ENCODE data around the gene BUD13.

BUD13 gene

DNA sequence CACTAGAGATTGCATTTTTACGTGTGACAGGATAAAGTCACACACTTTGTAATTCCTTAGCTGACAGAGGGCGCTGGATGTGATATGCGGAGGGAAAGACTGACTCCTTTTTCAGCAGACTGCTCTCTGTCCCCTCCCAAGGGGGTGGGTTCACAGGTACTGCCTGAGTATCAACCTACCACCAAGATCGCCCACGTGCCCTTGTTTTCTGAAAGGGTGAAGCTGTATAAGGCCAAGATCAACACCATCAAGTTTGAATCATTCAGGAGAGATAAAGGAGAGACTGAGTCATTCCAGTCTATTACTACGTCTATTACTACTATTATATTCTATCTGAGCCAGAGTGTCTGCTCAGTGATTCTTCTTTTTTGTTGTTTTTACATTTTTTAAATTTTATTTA lies 30.7 kb downstream of the BUD13 start:
- no peak for DNase-seq

DNA sequence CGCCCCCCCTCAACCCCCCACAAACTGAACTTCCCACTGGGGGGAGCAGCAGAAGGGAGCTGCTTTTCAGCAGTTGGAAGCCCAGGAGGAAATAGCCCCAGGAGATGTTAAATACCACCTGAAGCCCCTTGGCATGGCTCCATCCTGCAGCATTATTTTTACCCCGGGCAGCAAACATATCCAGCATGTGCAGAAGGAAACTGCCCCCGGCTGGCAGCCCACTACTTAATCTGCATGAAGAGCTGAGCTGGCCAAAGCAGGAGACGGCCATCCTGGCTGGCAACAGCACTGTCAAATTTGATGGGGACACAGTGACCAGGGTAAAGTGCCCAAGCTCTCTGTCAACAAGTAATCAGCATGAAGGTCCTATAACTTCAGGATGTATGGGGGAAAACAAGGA lies 32.0 kb downstream of the BUD13 start:
- no peak for DNase-seq

DNA sequence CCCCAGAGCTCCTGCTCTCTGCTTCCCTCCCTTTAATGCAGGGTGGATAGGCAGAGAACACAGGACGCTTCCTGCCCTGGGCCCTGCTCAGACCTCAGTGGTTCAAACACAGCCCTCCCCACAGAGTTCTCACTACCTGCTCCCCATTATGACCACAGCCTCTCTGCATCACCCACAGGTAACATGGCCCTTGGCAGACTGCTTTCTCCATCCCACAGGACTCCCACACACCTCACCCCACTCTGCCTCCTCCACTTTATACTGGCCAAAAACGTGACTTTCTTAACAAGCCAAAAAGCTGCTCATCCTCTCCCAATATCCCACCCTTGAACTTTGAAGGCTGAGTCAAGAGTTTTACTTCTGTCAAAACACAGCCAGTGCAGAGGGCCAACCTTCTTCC lies 33.8 kb downstream of the BUD13 start:
- DNase-seq: no peak

DNA sequence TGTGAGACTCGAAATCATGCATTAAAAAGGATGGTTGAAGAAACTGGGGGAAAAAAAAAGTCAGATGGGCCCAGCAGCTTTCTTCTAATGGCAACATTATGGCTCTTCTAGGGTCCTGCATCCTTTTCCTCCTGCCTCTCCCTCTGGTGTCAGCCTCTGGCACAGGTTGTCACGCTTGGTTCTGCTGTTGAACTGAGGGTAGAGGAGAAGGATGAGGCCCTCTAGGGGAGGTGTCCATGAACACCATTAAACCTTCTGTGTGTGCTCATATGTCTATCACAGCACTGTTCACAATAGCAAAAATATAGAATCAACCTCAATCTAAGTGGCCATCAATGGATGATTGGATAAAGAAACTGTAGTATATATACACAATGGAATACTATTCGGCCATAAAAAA lies 36.0 kb downstream of the BUD13 start:
- no peak for DNase-seq

DNA sequence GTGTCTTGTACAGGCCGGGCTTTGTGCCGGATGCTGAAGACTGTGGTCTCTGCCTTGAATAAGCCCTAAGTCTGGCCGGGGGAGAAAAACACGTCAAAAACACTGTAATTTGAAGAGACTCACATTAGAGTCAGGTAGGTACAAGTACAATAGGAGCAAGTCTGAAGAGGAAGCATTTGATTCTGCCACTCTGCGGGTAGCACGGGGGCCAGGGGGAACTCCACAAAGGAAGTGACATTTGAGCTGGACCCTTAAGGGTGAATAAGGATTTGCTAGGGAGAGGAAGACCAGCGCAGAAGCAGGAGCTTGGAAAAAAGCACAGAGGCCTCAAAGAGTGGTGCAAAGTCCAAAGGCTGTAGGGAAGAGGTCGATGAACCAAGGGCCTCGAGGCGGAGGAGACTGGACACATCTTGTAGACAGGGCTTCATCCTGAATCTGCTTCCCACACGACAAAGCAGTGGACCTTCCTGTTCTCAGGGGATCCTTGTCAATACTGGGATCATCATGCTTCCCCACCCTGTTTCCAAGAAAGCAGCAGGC lies 38.7 kb downstream of the BUD13 start:
- no peak for DNase-seq

DNA sequence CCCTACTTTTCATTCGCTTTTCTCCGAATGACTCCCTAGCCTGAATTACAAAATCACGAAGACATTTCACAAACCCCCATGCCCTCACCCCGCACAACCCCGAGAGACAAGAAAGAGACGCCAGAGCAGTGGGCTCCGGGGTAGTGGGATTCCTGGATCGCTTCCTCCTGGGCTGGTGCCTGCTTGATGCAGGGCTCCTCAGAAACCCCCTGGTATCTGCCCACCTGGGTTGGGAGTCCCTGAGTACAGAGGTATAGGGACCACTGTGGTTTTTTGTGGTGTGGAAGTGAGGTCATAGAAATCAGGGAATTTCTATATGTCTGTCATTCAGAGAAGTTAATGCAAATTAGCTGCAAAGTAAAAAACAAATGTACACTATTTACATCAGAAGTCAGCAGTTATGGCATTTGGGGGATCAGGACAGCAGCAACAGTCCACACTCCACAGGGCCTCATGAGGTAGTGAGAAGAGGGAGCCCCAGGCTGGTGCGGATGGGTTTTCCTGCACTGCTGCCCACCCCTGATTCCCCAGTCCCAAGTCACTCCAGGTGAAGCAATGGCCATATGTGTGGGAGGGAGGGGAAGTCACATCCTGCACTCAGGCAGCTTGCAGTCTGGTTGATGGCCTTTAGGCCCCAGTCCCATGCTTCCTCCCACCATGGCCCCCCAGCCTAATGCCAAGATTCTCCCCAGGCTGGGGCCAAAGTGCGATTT lies 39.6 kb downstream of the BUD13 start:
- DNase-seq: no peak

DNA sequence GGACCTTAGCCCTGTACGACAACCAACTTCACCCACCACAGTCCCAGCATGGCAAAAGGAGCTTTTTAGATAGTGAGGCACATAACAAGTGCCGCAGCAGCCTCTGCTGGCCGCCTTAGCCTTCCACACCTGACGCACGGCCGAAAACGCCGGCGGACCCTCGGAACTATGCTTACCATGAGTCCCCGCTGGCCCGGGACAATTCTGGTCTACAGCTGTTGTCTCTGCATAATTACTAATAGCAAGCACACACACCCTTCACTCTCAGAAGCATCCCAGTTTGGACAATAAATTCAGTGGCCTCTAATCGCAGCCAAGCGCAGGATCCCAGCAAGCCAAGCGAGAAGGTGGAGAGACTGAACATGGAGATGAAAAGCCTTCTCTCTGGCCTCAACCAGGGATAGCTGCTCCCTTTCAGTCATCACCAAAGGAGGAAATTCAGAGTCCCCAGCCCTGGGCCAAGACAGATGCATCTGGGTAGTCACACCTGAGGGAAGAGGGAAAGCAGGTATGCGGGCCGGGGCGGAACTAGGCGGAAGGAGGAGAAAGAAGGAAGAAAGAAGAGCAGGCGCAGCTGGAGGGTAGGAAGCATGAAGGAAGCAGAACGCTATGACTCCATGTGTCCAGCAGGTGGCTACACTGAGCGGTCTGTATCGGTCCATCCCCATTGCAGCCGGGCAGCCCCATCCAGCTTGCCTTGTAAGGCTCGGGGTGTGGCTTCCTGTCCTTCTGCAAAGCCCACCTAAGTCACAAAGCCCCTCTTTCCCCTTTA lies 40.3 kb downstream of the BUD13 start:
- DNase-seq: peak; percentile 68

DNA sequence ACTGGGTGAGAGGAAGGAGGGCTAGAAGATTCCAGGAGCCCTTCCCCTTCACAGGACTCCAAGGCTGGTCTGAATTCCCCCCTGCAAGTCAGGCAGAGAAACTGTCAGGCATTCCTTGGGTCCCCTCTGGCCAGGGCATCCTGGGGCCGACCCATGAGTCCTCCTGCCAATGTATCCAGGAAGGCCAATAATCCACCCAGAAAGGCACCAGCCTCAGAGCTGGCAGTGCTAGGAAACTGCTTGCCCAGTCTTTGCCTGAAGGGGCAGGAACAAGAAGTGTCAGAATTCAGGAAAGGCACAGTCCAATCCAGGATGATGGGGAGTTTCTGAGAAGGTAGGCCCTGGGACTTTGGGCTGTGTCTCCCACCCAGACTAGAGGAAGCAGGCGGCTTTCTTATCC lies 41.0 kb downstream of the BUD13 start:
- DNase-seq: no peak

DNA sequence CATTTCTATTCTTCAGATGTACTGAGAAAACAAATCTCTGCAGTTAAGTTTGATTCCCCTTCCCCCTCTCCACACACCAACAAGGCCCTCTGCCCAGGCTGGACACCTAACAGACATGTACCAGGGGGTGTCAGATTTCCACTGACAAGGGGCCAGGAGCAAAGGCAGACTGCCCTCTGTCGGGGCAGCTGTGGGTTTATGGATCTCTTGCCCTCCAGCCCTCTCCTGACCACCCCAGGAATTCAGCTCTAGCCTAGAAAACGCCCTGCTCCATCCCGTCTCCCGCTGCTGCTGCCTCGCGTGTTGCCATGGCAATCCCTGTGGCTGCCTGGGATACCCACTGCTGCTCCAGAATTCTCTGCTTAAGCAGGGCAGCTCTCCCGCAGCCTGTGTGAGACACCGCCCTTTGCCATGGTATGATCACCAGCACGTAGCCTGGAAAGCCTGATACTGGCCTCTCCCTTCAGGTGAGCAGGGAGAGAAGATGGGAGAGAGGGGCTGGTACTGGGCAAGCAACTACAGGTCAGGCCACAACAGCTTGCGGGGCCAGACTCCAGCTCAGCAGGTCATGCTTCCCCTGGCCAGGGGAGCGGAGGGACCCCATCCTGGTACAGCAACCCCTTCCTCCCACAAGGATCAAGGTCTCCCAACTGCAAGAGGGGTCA lies 41.6 kb downstream of the BUD13 start:
- DNase-seq: peak; percentile 53

DNA sequence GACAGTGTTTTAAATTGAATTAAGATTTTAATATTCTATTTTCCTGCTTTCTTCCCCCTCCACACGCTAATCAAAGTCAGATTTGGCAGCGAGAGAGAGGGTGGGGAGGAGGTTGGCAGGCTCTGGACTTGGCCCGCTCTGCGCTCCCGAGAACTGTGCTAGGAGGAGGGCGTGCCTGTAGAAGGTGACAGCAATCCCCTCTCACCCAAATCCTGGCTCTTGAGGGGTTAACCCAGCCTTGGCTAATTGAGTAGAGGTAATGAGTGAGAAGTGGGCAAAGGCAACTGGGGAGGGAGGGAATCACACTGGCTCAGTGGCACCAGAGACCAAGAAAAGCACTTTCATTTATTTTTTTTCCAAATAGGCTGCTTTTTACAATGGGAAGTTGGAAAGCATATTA lies 42.2 kb downstream of the BUD13 start:
- no peak for DNase-seq

DNA sequence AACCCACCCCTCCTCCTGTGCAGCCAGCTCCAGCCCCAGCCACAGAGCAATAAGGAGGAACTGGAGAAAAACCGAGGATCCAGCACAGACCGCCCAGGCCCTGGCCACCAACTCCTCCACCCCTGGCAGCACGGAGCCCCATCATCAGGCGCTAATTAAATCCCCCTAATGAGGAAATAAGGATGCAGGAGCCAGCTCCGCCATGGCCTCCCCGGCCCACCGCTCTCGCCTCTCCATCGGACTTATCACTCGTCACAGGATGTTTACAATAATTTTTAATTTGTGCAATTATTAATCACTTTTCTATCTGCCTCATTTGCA lies 42.6 kb downstream of the BUD13 start:
- no peak for DNase-seq

DNA sequence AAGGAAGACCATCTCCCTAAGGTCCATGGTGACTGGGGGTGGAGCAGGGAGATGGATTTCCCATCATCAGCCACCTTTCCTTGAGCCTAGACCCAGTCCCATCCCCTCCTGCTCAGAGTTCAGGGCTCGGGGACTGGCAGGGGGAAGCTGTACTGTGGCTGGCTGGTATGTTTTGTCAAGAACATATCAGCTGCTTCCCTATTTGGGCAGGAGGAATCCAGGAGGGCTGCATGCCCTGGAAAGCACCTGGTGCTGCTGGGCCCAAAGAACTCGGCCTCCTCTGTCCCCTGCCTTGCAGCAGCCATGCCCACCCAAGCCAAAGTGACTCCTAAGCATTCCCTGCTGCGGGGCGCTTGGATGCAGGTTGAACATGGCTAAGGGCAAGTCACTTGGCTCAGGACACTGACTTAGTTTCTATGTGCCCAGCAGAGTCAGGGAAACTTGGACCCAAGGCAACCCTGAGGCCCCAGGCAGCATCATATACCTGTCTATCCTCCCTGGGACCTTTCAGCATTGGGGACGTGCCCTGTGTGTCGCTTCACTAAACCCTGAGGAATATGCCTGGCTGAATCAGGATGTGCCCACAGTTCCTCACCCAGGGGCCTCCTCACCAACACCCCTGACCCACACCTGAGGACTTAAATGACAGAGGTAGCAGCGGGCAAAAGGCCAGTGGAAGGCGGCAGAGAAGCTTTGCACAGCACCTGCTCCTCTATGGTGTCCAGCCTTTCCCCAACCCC lies 43.1 kb downstream of the BUD13 start:
- no peak for DNase-seq

DNA sequence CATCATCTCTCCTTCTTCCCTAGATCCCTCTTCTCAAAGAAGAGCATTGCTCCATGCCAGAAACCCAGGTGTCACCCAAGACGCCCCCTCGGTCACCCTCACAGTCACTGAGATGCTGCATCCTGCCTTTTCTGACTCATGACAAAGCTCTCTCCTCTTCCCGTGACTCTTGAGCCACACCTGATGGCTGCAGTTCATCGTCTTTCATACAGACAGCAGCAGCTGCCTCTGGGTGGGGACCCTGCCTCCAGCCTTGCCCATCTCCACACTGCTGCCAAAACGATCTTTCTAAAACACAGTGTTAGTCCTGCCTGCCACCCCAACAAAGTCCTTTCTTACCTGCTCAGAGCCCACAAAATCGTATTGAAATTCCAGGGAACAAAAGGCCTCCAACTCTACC lies 44.8 kb downstream of the BUD13 start:
- DNase-seq: no peak

DNA sequence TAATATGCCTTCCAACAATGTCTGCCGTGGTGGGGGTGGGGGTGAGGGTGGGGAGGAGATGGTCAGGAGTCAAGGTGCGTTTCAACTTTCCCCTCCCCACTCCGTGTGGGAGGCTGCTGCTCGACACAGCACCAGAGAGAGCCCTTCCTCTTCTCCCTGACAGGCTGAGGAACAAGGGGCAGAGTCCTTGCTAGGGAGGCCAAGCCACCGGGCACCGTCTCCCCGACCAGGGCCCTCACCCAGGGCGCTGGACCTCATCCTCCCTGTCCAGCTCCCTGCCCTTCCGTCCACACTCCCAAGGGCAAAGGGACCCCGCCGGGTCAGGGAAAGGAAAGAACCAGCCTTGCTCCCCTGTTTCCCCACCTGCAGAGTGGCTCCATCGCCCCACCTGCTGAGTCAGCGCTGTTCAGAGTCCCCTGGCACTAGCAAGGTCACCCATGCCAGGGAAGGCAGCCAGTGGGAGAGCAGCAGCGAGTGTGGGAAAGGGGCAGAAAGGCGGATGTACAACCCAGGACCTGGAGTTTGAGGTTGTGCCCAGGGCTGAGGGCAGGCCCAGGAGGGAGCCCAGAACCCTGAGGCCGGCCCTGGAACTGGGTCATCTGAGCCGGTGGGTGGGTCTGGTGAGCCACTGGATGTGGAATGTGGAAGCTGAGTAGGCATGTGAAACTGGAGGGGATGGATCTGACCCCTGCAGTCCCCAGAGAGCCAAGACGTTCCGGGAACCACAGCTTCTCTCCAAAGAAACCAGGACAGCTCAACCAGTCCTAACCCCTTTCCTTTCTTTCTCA lies 47.2 kb downstream of the BUD13 start:
- DNase-seq: no peak

DNA sequence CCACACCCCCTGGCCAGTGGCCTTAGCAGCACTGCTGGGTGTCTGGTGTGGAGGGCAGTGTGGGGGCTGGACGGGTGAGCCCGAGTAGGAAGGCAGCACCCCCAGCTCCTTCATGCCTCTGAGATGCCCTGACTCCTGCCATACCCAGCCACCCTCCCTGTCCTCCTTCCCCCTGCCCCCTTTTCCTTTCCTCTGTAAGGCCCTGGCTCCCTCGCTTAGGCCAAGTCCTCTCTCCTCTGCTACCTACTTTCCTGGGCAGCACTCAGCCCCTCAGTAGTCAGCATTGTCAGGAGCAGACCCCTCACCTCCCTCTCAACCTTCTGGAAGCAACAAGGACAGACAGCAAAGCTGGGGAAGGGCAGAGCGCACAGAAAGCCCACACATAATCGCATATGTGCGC lies 48.0 kb downstream of the BUD13 start:
- DNase-seq: no peak

DNA sequence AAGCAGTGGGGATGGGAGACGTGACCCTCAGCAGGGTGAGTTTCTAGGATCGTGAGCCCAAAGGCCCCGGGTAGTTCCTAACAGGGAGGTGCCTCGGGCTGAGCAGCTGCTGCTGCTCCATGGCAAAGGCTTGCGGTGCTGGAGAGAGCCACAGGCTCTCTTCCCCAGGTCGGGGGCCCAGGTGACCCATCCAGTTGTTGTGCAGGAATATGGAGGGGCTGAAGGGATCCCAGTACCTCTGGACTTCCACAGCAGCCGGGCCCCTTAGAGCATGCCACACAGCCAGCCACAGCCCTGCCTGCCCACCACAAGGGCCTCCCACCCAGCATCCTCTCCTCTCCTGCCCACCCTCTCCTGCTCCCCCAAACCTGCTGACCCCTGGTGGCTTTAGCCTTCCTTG lies 49.3 kb downstream of the BUD13 start:
- no peak for DNase-seq

DNA sequence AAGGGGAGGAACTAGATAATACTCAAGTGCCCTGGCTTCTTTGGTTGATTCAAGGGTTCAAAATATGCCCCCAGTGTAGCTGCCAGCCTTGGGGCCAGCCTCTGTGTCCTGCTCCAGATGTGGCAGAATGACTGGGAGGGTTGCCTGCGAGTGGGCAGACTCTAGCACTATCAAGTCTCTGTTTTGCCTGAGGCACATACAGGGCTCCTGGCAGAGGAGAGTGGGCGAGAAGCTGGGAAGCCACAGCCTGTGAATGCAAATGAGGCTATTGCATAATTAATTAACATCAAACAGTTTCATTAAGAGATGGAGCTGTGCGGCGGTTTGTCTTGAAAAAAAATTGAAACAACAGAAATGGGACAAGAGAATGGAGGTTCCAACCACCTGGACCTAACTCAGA lies 50.8 kb downstream of the BUD13 start:
- no peak for DNase-seq

DNA sequence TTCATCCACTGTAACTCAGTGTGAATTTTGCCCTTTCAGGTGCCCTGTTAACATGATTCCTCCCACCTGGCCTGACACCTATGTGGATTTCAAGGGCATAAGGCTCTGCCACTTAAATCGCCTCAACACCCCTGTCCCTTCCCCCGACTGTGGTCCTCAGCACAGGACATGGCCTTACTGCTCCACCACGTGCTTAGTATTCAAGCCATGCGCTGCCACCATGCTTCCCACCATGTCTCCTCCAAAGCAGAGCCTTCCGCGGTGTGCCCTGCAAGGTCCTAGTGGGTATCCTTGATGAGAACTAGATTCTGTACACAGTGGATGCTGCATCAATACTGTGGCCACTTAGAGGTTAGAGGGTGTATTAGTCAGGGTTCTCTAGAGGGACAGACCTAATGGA lies 51.9 kb downstream of the BUD13 start:
- DNase-seq: no peak

DNA sequence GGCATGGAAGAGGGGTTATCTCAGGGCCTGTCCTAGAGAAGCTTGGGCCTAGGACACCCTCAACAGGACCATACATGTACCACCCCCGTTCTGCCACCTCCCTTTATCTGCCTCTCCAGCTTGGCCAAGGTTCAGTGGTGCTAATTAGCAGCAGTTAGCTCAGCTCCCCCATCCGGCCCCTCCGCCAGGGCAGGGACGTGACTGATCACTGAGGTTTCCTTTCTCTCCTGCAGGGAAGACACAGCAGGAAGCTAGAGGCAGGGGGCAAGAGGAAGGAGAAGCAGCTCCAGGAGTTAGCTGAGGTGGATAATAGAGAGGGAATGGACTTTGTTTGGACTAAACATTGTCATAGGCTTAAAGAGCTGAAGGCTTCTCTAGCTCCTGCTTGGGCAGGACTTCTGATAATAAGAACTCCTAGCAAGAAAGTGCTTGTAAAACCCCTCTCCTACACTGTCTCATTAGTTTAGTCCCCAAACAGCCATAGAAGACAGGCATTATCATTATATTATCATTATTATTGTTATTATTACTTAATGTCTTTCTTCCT lies 53.8 kb downstream of the BUD13 start:
- DNase-seq: no peak

DNA sequence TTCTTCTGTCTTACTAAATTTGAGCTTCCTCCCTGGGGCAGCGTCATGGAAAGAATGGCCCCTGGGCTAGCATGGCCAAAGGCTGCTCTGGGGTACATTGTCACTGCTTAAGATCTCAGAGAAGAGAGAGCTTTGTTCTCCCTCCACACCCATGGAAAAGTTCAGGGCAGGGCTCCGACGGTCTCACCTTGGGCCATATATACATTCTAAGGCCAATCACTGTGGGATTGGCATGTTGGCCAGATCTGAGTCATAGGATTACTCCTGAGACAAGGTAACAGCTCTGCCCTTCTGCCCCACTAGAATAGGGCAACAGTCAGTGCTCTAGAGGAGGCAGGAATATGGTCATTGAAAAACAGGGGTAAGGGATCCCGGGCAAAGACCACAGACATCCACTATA lies 56.2 kb downstream of the BUD13 start:
- DNase-seq: no peak

DNA sequence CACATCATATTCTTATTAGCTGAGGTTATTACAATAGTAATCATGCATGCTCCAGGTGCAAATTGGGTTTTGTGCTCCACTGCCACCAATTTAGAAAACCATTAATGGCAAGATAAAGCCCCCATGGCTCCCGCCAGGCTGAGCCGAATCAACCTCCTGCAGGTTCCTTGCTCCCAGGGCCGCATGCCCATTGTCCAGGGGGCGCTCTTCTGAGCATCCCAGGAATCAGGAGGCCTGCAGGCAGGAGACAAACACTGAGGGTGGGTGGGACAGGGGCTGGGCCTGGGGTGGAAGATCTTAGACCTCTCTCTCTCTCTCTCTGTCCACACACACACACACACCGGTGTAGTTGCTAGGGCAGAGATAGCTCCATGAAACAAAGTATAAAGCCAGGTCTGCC lies 57.4 kb downstream of the BUD13 start:
- DNase-seq: no peak

DNA sequence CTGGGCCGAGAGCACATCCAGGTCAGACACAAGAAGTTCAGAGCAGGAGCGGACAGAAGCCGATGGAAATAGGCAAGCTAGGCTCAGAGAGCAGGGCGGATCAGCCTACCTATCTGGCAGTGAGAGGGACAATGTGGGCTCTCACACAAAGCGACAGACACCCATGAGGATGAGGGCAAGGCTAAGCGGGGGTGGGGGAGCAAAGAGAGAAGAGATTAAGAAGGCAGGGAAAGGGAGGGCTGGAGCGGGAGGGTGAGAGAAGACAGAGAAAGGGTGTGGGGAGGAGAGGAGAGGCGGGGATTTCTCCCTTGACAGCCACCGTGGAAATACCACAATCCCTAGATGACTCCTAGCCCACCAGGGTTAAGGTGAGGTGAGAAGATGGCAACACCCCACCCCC lies 57.9 kb downstream of the BUD13 start:
- no peak for DNase-seq

Measured in left hindlimb (tissue), 1 donor.